ENCODE results near the gene HOXB7.

DNA sequence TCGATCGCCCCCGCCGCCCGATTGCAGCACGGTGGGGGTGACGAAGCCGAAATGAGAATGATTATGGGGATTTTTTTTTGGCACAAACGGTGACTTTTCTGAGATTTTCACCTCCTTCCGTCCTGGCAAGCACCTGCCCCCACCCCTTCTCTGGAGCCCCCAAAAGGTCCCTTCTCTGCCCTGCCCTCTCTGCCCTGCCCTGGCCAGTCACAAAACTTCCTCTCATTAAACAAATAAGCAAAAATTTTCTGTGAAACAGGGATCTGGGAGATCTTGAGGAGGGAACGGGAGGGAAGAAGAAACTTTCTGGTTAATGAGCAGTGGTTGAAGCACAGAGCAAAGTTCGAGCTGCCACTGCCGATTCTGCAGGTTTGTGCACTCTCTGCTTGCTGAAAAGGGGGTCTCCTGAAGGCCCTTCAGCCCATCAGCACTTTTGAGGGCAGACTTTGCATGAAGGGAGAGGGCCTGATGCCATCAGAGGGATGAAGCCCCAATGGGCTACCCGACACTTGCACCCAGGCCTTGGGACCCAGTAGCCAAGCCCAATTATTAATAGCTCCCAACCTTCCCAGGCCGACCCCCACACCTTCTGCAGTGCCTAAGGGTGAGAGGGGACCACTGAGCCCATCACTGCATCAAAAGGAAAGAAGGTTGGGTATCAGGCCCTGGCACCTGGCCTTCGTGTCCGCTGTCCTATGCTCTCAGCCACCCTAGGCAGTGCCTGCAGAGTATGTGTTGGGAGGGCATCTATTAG, 5.3 kb upstream of the HOXB7 start:
- TF ChIP-seq ZSCAN20 (CRISPR knock-in tag; IDR thresholded peaks at IDR 0.05; ENCODE audit: borderline replicate concordance) (no peak), EP300 (IDR thresholded peaks at IDR 0.05; ENCODE audit: low read depth in 2 of 2, low read length in 2 of 2) (no peak), EP300 (CRISPR knock-in tag; IDR thresholded peaks at IDR 0.05; ENCODE audit: borderline replicate concordance) (no peak)
- TF ChIP-seq, protein P1, sequence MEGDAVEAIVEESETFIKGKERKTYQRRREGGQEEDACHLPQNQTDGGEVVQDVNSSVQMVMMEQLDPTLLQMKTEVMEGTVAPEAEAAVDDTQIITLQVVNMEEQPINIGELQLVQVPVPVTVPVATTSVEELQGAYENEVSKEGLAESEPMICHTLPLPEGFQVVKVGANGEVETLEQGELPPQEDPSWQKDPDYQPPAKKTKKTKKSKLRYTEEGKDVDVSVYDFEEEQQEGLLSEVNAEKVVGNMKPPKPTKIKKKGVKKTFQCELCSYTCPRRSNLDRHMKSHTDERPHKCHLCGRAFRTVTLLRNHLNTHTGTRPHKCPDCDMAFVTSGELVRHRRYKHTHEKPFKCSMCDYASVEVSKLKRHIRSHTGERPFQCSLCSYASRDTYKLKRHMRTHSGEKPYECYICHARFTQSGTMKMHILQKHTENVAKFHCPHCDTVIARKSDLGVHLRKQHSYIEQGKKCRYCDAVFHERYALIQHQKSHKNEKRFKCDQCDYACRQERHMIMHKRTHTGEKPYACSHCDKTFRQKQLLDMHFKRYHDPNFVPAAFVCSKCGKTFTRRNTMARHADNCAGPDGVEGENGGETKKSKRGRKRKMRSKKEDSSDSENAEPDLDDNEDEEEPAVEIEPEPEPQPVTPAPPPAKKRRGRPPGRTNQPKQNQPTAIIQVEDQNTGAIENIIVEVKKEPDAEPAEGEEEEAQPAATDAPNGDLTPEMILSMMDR (CRISPR knock-in tag; IDR thresholded peaks at IDR 0.05), result no peak
- TF ChIP-seq, protein P2, sequence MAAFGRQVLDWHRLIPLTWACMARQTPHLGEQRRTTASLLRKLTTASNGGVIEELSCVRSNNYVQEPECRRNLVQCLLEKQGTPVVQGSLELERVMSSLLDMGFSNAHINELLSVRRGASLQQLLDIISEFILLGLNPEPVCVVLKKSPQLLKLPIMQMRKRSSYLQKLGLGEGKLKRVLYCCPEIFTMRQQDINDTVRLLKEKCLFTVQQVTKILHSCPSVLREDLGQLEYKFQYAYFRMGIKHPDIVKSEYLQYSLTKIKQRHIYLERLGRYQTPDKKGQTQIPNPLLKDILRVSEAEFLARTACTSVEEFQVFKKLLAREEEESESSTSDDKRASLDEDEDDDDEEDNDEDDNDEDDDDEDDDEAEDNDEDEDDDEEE (CRISPR knock-in tag; IDR thresholded peaks at IDR 0.05), result no peak
- TF ChIP-seq, protein P3, sequence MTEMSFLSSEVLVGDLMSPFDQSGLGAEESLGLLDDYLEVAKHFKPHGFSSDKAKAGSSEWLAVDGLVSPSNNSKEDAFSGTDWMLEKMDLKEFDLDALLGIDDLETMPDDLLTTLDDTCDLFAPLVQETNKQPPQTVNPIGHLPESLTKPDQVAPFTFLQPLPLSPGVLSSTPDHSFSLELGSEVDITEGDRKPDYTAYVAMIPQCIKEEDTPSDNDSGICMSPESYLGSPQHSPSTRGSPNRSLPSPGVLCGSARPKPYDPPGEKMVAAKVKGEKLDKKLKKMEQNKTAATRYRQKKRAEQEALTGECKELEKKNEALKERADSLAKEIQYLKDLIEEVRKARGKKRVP (CRISPR knock-in tag; IDR thresholded peaks at IDR 0.05), result no peak

Measured in HepG2 (cell line).